Activated CD8-positive, alpha-beta T cell treated with anti-CD3 and anti-CD28 coated beads for 36 hours (primary cell): ENCODE measurements around the gene ABCC2. TPM values are rescaled to one million over a fixed set of nuclear protein-coding genes. Genes with fewer than 3 reads are reported as not detected.
"Not testable (repeated sequence)": the region's sequence is repeated elsewhere in the genome, so short reads cannot be mapped to it uniquely, and the experiment has no call there.

ENCODE experiments used
- ATAC-seq: fragments of 200-7000 bp; cut with Tn5 transposase; one replicate; pipeline ENCODE4 v1.10.0; 2021; ENCODE audit warnings: mild to moderate bottlenecking, moderate library complexity
- CTCF ChIA-PET: fragments of 350-600 bp; sonication (Branson Sonifier 250); formaldehyde crosslinking; loops from one replicate; lab custom pipeline; 2021; ENCODE audit warnings: antibody characterized with exemption; lab: Charles Lee
- POLR2A ChIA-PET: fragments of 350-600 bp; sonication (Branson Sonifier 250); formaldehyde crosslinking; loops from one replicate; lab custom pipeline; 2021; ENCODE audit warnings: antibody characterized with exemption; lab: Charles Lee
- DNase-seq: peaks from one replicate; pipeline ENCODE4 v3.0.0-alpha.2; 2020
- H3K27ac Mint-ChIP-seq: one replicate; pipeline ENCODE4 v1.8.0; 2021; ENCODE audit warnings: mild to moderate bottlenecking, mixed read lengths
- H3K27me3 Mint-ChIP-seq: one replicate; pipeline ENCODE4 v1.8.0; 2021; ENCODE audit warnings: mixed read lengths
- H3K36me3 Mint-ChIP-seq: one replicate; pipeline ENCODE4 v1.8.0; 2021; ENCODE audit warnings: low read depth, mixed read lengths
- H3K4me1 Mint-ChIP-seq: one replicate; pipeline ENCODE4 v1.8.0; 2021; ENCODE audit warnings: low read depth, mixed read lengths
- H3K4me3 Mint-ChIP-seq: one replicate; pipeline ENCODE4 v1.8.0; 2021; ENCODE audit warnings: mild to moderate bottlenecking, moderate library complexity, mixed read lengths
- H3K9me3 Mint-ChIP-seq: one replicate; pipeline ENCODE4 v1.8.0; 2021; ENCODE audit warnings: mixed read lengths
- CTCF ChIP-seq: fragments of 200-600 bp; IDR thresholded peaks from one replicate; pipeline ENCODE4 v1.8.0; 2022; ENCODE audit warnings: antibody characterized with exemption, mild to moderate bottlenecking
- intact Hi-C: fragments of 100-400 bp; cut with micrococcal nuclease; formaldehyde crosslinking; loops from one replicate; pipeline ENCODE4 v1.10.0; 2022
- total RNA-seq, 2 experiments: library from RNA; stranded (reverse); gene quantifications; one replicate each; pipeline ENCODE4 v1.2.3, GENCODE V29; 2021

Gene ABCC2
- total RNA-seq, 2 experiments from 2014 or later: 0.87 to 1.0 TPM

GRCh38 chr10:99740933-99741559 lies 41.4 kb upstream of the ABCC2 start:
- peaks cover 17% of the 10 kb centered on the region for H3K9me3 Mint-ChIP-seq
- H3K4me1 Mint-ChIP-seq: peaks cover 29% of the 10 kb centered on the region
- DNase-seq (no peak), ATAC-seq (no peak)
- ChIA-PET CTCF (interaction anchor here (0.7 to 1.8 kb wide), 2 partner anchors 8 to 105 kb away, joined by 3 to 5 read pairs; partner anchors contain the start of gene CUTC), POLR2A (interaction anchor here (1.1 to 1.7 kb wide), 2 partner anchors 8 to 9 kb away, joined by 4 read pairs; partner anchors contain the start of genes COX15 and CUTC)
- no peaks in the 10 kb centered on the region for H3K27me3 Mint-ChIP-seq
- intact Hi-C loops: no loop called here
- H3K4me3 Mint-ChIP-seq: no peak overlapping the region
- no peak overlapping the region for H3K27ac Mint-ChIP-seq
- TF ChIP-seq CTCF: no peak
- H3K36me3 Mint-ChIP-seq: peaks cover 79% of the 10 kb centered on the region

GRCh38 chr10:99742254-99742653 lies 40.2 kb upstream of the ABCC2 start:
- TF ChIP-seq CTCF: no peak
- intact Hi-C loops: no loop called here
- Mint-ChIP-seq H3K27me3 (no peaks in the 10 kb centered on the region), H3K4me1 (peaks cover 25% of the 10 kb centered on the region), H3K27ac (no peak overlapping the region), H3K36me3 (peaks cover 75% of the 10 kb centered on the region), H3K4me3 (no peak overlapping the region), H3K9me3 (peaks cover 16% of the 10 kb centered on the region)
- ChIA-PET POLR2A (interaction anchor here (0.6 to 1.3 kb wide), 2 partner anchors 10 to 631 kb away, joined by 4 to 6 read pairs; partner anchors contain the start of gene CUTC), CTCF (interaction anchor here (0.7 kb wide), 1 partner anchor 130 kb away, joined by 3 read pairs; no protein-coding TSS in a partner anchor)
- ATAC-seq (no peak), DNase-seq (no peak)

GRCh38 chr10:99742701-99743100 lies 39.7 kb upstream of the ABCC2 start:
- Mint-ChIP-seq H3K27ac (no peak overlapping the region), H3K27me3 (no peaks in the 10 kb centered on the region), H3K9me3 (peaks cover 14% of the 10 kb centered on the region), H3K4me1 (peaks cover 20% of the 10 kb centered on the region), H3K4me3 (no peak overlapping the region), H3K36me3 (peaks cover 72% of the 10 kb centered on the region)
- CTCF ChIA-PET: interaction anchor here (0.7 to 1.6 kb wide), 2 partner anchors 10 to 131 kb away, joined by 3 to 8 read pairs; partner anchors contain the start of genes COX15 and CUTC
- no peak for ATAC-seq
- TF ChIP-seq CTCF: no peak
- POLR2A ChIA-PET: interaction anchor here (0.6 to 1.3 kb wide), 3 partner anchors 10 to 1617 kb away, joined by 3 to 6 read pairs (median 4); partner anchors contain the start of gene CUTC
- DNase-seq: no peak
- intact Hi-C loops: no loop called here

GRCh38 chr10:99743841-99744240 lies 38.6 kb upstream of the ABCC2 start:
- Mint-ChIP-seq H3K27me3 (no peaks in the 10 kb centered on the region), H3K4me1 (peaks cover 24% of the 10 kb centered on the region), H3K27ac (no peak overlapping the region), H3K9me3 (peaks cover 14% of the 10 kb centered on the region), H3K36me3 (peaks cover 67% of the 10 kb centered on the region), H3K4me3 (no peak overlapping the region)
- DNase-seq (no peak), ATAC-seq (no peak)
- ChIA-PET POLR2A (interaction anchor here (1.3 kb wide), 1 partner anchor 11 kb away, joined by 6 read pairs; the partner anchor contains the start of gene CUTC), CTCF (interaction anchor here (0.8 to 1.6 kb wide), 2 partner anchors 10 to 11 kb away, joined by 3 to 8 read pairs; partner anchors contain the start of genes COX15 and CUTC)
- intact Hi-C loops: no loop called here
- TF ChIP-seq CTCF: no peak

GRCh38 chr10:99746166-99746565 lies 36.3 kb upstream of the ABCC2 start:
- H3K36me3 Mint-ChIP-seq: peaks cover 54% of the 10 kb centered on the region
- DNase-seq, H3K4me3 Mint-ChIP-seq, POLR2A ChIA-PET, H3K27ac Mint-ChIP-seq, intact Hi-C loops, ATAC-seq, H3K9me3 Mint-ChIP-seq, CTCF ChIA-PET, H3K27me3 Mint-ChIP-seq: not testable (repeated sequence)
- peaks cover 20% of the 10 kb centered on the region for H3K4me1 Mint-ChIP-seq
